SU-DHL-6 (cell line): ENCODE measurements around the gene RAP1B.

ENCODE experiments used
- H2AFZ ChIP-seq: fragments of 200-600 bp; sonication (generic); 2 replicates; pipeline ENCODE4 v1.6.1; 2014; ENCODE audit warnings: low read depth, mild to moderate bottlenecking, moderate library complexity, mixed read lengths, antibody characterized with exemption, low read length; ENCODE audit not compliant: severe bottlenecking
- H3F3A ChIP-seq: fragments of 200-600 bp; shearing (Covaris generic); 2 replicates; pipeline ENCODE4 v1.6.0; 2016; ENCODE audit warnings: antibody characterized with exemption, mild to moderate bottlenecking; ENCODE audit not compliant: insufficient read depth
- H3K27ac ChIP-seq: fragments of 200-600 bp; sonication (generic); 2 replicates; pipeline ENCODE4 v1.5.1; 2016; ENCODE audit warnings: low read depth, mild to moderate bottlenecking, low read length, moderate library complexity, mixed read lengths
- H3K27me3 ChIP-seq: fragments of 200-600 bp; sonication (generic), shearing (Covaris generic); 2 replicates; pipeline ENCODE4 v1.6.0; 2014; ENCODE audit warnings: mild to moderate bottlenecking, low read length
- H3K36me3 ChIP-seq: fragments of 200-600 bp; sonication (generic); 2 replicates; pipeline ENCODE4 v1.6.1; 2014; ENCODE audit warnings: mild to moderate bottlenecking, low read length, mixed read lengths
- H3K4me2 ChIP-seq: fragments of 300-600, 200-600 bp; shearing (Covaris generic), sonication (generic); 2 replicates; pipeline ENCODE4 v1.6.0; 2014; ENCODE audit warnings: low read length, low read depth, mild to moderate bottlenecking; ENCODE audit not compliant: poor library complexity, severe bottlenecking
- H3K4me3 ChIP-seq: fragments of 200-600 bp; sonication (generic); 2 replicates; pipeline ENCODE4 v1.5.1; 2014; ENCODE audit warnings: antibody characterized with exemption, low read length, mild to moderate bottlenecking, mixed read lengths; ENCODE audit not compliant: insufficient read depth, poor library complexity, severe bottlenecking
- H3K79me2 ChIP-seq: fragments of 200-600 bp; sonication (generic); 2 replicates; pipeline ENCODE4 v1.6.1; 2014; ENCODE audit warnings: mild to moderate bottlenecking, low read length, moderate library complexity; ENCODE audit not compliant: insufficient read depth
- H3K9ac ChIP-seq: fragments of 200-600 bp; sonication (generic); 2 replicates; pipeline ENCODE4 v1.7.0; 2014; ENCODE audit warnings: mild to moderate bottlenecking, low read length
- H3K9me2 ChIP-seq: fragments of 200-600 bp; sonication (generic); replicated peaks from 2 replicates; pipeline ENCODE4 v1.6.1; 2014; ENCODE audit warnings: low read length; ENCODE audit not compliant: insufficient read depth
- H3K9me3 ChIP-seq: fragments of 200-600 bp; sonication (generic); 2 replicates; pipeline ENCODE4 v1.6.1; 2014; ENCODE audit warnings: low read length, mixed read lengths; ENCODE audit not compliant: insufficient read depth
- H4K20me1 ChIP-seq: fragments of 200-600 bp; sonication (generic); 2 replicates; pipeline ENCODE4 v1.6.1; 2014; ENCODE audit warnings: low read depth, mild to moderate bottlenecking, antibody characterized with exemption, low read length, moderate library complexity, mixed read lengths
- EZH2phosphoT487 ChIP-seq: fragments of 200-600 bp; sonication (generic), shearing (Covaris generic); conservative IDR thresholded peaks from 2 replicates; pipeline ENCODE4 v1.6.1; 2018; ENCODE audit warnings: mild to moderate bottlenecking, antibody characterized with exemption, low read length, moderate library complexity, mixed read lengths
- TF ChIP-seq, protein P1 (sequence below): fragments of 200-600 bp; sonication (generic); IDR thresholded peaks from one replicate; pipeline ENCODE4 v1.5.1; 2017; ENCODE audit warnings: antibody characterized with exemption, mild to moderate bottlenecking, low read length, moderate library complexity; ENCODE audit not compliant: insufficient read depth, poor library complexity, severe bottlenecking

Gene RAP1B

DNA sequence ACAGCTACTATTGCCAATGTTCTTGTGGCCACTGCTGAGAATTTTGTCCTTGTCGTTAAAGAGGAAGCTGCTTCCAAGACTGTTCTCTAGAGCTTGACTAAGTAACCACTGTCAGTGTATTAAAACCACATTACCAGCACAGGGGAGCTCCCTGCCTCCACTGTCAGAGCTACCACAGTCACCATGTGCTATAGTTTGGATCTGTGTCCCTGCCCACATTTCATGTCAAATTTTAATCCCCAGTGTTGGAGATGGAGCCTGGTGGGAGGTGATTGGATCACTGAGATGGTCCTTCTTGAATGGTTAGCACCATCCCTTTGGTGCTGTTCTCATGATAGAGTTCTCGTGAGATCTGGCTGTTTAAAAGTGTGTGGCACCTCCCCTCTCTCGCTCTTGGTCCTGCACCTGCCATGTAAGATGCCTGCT, 23.2 kb upstream of the RAP1B start:
- H3K9me3 ChIP-seq: 0 out of 2 replicates have a peak, but pooled peaks cover 4% of the 10 kb centered on the region
- H4K20me1 ChIP-seq: no peaks in the 10 kb centered on the region
- no peak overlapping the region for H3K4me3 ChIP-seq
- H3K9me2 ChIP-seq: no peaks in the 10 kb centered on the region
- no peak overlapping the region for H3K4me2 ChIP-seq
- H3K9ac ChIP-seq: no peak overlapping the region
- no peaks in the 10 kb centered on the region for H3K79me2 ChIP-seq
- H2AFZ ChIP-seq: no peak overlapping the region
- no peak overlapping the region for H3K27ac ChIP-seq
- H3K36me3 ChIP-seq: no peaks in the 10 kb centered on the region
- no peak for TF ChIP-seq EZH2phosphoT487
- TF ChIP-seq, protein P1, sequence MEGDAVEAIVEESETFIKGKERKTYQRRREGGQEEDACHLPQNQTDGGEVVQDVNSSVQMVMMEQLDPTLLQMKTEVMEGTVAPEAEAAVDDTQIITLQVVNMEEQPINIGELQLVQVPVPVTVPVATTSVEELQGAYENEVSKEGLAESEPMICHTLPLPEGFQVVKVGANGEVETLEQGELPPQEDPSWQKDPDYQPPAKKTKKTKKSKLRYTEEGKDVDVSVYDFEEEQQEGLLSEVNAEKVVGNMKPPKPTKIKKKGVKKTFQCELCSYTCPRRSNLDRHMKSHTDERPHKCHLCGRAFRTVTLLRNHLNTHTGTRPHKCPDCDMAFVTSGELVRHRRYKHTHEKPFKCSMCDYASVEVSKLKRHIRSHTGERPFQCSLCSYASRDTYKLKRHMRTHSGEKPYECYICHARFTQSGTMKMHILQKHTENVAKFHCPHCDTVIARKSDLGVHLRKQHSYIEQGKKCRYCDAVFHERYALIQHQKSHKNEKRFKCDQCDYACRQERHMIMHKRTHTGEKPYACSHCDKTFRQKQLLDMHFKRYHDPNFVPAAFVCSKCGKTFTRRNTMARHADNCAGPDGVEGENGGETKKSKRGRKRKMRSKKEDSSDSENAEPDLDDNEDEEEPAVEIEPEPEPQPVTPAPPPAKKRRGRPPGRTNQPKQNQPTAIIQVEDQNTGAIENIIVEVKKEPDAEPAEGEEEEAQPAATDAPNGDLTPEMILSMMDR: no peak
- H3F3A ChIP-seq: no peaks in the 10 kb centered on the region
- H3K27me3 ChIP-seq: no peaks in the 10 kb centered on the region

DNA sequence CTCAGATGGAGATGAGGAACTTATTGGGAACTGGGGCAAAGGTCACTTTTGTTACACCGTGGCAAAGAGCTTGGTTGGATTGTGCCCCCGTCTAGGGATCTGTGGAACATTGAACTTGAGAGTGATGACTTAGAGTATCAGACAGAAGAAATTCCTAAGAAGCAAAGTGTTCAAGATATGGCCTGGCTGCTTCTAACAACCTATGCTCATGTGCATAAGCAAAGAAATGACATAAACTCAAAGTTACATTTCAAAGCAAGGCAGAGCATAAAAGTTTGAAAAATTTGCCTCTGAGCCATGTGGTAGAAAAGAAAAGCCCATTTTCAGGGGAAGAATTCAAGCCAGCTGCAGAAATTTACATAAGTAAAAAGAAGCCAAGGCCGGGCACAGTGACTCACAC, 21.5 kb upstream of the RAP1B start:
- TF ChIP-seq, protein P1: no peak
- TF ChIP-seq EZH2phosphoT487: no peak
- Histone ChIP-seq H3K79me2 (no peaks in the 10 kb centered on the region), H3K27ac (no peak overlapping the region), H3K27me3 (no peaks in the 10 kb centered on the region), H3K9ac (no peak overlapping the region), H4K20me1 (no peaks in the 10 kb centered on the region), H3F3A (no peaks in the 10 kb centered on the region), H2AFZ (no peak overlapping the region), H3K9me3 (0 out of 2 replicates have a peak, but pooled peaks cover 4% of the 10 kb centered on the region), H3K4me2 (no peak overlapping the region), H3K36me3 (no peaks in the 10 kb centered on the region), H3K9me2 (no peaks in the 10 kb centered on the region), H3K4me3 (no peak overlapping the region)

DNA sequence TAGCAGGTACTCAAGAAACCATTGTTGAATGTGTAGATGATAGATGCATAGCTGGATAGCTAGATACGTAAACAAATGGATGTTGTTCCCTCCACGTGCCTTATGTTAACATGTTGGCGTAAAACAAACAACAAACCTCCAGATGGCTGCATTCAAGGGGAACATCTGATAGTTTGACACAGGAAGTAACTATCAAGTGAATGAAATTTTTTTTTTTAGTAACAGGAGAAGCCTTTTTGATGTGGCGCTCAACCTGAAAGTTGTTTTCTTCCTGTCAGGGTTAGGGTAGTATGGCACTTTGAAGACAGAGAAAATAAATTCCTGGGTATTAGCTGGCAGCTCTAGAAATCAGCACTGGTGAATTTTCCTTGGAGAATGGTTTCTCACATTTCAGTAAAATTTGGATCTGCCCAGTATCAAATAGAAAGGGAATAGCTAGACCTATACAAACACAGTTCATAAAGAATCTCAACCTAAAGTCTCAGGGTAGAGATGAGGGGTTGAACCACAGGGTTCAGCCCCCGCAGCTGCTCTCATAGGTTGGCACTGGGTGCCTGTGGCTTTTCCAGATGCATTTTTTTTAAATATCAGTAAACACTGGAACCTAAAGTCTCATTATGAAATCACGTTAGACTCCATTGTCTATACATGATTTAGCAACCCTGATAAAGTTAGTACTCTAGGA, 18.8 kb upstream of the RAP1B start:
- Histone ChIP-seq H4K20me1 (no peaks in the 10 kb centered on the region), H3K9me3 (0 out of 2 replicates have a peak, but pooled peaks cover 4% of the 10 kb centered on the region), H3F3A (no peaks in the 10 kb centered on the region), H3K36me3 (no peaks in the 10 kb centered on the region), H3K9ac (no peak overlapping the region), H3K9me2 (no peaks in the 10 kb centered on the region), H3K27me3 (no peaks in the 10 kb centered on the region), H3K79me2 (no peaks in the 10 kb centered on the region), H3K4me3 (no peak overlapping the region), H3K4me2 (peak overlapping the region; percentile 31), H3K27ac (no peak overlapping the region; the same call in 1 of the 2 replicates), H2AFZ (no peak overlapping the region)
- TF ChIP-seq EZH2phosphoT487: no peak
- TF ChIP-seq, protein P1: no peak
